Glomerular endothelial cell (primary cell): ENCODE data around the gene KCNC1. TPM values are rescaled to one million over a fixed set of nuclear protein-coding genes. Genes with fewer than 3 reads are reported as not detected.

Experiments
- DNase-seq: peaks from one replicate; pipeline ENCODE4 v3.0.0-alpha.2; 2011; ENCODE audit warnings: low read depth, low spot score; ENCODE audit errors: extremely low read depth
- total RNA-seq: library from RNA; depleted of rRNA; stranded (reverse); fragments of >200 nt; gene quantifications from 2 replicates; pipeline ENCODE4 v1.2.3, GENCODE V29; 2015

Gene KCNC1
- total RNA-seq, result not detected in 2 replicates

GRCh38 chr11:17734418-17734911 lies at the start of gene KCNC1:
Gene KCNC1, plus strand, starts transcription at chr11:17734781. Its CDS starts 1,222 bp downstream, at chr11:17736003.
- no peak for DNase-seq

DNA sequence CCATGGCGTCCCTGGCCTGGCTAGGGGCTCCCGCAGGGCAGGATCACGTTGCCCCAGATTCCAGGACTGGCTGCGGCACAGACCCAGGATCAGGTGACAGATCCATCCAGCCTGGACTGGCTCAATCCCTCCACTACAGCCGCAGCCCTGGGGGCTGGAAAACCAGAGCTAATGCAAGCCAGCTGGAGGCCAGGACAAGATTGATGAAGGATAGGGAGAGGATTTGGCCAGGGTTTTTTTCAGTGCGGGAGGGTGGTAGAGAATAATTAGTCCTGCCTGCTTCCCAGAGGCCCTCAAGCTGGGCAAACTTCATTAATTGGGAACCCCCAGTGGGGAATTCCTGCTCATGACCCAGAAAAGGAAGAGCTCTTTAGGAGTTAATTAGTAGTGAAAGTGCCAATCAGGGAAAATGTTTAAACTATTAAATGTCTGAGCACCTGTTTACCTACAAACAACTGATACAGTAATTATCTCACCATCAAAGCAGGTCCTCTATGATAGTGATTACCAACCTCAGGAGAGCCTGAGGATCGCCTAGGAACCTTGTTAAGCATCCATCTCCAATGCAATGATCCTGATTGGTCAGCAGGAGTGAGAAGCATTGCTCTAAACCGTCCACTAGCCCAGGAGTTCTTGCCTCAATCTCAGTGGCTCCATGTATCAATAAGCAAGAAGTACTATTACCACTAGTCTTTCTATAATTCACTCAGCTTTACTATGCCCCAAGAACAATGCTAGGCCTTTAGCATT lies 48.2 kb upstream of the KCNC1 start:
- DNase-seq, result no peak

DNA sequence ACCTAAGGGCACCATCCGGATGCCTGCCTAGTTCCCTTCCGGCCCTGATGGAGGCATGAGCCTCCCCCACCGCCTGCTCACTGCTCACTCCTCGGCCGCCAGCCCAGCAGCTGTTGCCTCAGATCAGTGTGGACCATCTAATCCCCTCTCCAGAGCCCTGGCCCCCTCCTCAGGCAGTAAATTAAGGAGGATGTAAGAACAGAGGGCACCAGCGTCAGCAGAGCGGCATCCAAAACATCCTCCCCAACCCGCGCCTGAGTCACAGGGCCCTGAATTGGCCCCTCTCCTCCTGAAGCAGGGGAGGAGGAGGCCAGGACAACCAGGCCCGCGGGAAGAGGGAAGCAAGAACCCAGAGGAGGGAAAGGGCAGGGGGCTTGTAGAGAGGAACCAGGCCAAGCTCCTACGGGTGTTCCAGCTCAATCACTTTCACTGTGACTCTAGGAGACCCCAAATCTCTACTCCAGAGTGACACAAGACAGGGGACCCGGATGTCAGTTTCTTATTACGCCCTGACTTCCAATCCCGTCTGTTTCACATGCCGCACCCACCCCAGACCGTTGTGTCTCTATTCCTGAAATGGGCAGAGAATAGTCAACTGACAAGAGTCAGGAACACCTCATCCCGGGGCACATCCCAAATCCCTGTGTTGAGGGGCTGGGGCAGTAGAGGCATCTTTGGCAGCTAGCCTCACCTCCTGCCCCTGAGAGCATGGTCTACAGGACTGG lies 46.5 kb upstream of the KCNC1 start:
- no peak for DNase-seq

- no peak for DNase-seq
Measured at GRCh38 chr11:17691550-17691949, 43.0 kb upstream of the KCNC1 start.

- DNase-seq, result no peak
Measured at GRCh38 chr11:17691976-17692375, 42.6 kb upstream of the KCNC1 start.

DNA sequence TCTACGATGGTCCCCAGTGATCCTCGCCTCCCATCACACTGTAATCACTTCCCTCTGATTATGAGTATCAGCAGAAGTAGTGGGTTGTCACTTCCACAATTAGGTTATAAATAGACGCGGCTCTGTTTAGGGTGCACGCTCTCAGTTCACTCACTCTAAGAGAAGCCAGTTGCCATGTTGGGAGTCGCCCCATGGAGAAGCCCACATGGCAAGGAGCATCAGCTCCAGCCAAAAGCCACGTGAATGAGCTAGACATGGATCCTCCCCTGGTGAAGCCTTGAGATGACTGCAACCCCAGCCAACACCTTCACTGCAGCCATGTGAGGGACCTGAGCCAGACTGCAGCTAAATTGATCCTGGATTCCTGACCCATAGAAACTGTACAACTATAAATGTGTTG lies 41.6 kb upstream of the KCNC1 start:
- no peak for DNase-seq

DNA sequence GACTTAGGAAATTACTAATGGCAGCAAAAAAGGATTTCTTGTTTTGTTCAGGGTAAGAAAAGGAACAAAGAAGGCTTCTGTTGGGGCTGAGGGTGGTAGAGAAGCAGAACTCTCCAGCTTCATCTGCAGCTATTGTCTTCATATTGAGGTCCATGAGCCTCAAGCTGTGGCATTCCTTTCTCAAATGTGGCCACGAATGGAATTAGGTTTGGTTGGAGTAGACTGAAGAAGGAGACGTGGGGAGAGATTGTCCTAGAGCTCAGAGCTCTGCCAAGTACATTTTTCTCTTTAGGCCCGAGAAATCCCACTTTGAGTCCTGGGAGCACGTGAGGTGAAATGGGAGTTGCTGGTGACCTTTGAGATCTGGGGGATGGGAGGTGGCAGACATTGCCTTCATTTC lies 41.0 kb upstream of the KCNC1 start:
- no peak for DNase-seq

GRCh38 chr11:17694494-17695110 lies 40.0 kb upstream of the KCNC1 start:
- no peak for DNase-seq

DNA sequence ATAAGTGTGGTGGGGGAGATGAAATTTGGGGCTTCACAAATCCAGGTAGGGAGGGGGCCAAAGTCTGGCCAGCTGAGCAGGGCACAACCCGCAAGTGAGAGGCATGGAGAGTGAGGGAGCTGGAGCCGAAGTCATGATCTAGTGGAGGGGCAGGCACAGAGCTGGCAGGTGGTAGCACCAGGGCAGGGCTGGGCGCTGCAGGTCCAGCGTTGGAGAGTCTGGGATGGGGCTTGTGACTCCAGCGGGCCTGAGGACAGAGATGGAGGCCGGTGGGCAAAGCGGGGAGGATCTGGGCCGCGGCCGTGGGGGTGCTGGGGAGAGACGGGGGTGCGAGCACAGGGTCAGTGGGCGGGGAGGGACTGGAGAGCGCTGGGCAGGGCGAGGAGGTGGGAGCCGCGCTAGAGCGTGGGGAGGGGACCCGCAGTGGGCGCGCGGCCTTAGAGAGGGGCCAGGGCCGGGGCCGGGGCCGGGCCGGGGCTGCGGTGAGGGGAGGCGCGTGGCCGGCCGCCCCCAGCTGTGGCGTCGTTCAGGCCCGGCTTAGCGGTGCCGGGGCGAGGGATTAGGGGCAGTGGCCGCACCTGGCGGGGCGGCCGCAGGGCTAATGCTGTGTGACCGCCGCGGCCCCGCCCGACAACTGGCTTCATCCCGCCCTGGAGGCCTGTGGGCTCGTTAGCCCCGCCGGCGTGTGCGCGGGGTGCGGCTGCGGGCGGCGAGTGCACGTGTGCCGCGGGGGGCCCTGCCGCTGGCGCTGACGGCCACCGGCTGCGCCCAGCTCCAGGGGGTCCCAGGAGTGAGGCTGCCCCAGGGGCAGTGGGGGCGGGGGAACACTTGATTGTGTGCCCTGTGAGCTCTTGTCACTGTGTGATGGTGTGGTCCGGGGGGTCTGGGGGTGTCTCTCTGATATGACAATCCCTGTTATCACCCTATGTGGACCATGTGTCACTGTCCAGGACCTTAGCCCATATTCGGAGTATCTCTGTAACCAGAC lies 38.8 kb upstream of the KCNC1 start:
- DNase-seq, result no peak

DNA sequence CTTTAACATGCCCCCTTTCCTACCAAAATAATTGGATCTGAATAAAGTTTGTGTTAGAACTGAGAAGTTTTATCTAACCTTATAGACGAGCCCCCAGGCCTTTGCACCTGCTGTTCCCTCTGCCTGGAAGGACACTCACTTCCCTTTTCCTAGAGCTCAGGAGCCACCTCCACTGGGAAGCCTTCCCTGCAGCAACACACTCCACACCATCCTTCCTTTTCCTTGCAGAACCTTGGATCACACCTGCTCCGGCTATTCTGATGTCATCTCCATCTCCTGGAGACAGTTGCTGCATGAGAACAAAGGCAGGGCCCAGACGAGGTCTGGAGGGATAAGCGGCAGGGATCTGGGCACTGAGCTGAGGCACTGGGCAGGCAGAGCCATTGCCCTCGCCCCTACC lies 37.8 kb upstream of the KCNC1 start:
- no peak for DNase-seq

DNA sequence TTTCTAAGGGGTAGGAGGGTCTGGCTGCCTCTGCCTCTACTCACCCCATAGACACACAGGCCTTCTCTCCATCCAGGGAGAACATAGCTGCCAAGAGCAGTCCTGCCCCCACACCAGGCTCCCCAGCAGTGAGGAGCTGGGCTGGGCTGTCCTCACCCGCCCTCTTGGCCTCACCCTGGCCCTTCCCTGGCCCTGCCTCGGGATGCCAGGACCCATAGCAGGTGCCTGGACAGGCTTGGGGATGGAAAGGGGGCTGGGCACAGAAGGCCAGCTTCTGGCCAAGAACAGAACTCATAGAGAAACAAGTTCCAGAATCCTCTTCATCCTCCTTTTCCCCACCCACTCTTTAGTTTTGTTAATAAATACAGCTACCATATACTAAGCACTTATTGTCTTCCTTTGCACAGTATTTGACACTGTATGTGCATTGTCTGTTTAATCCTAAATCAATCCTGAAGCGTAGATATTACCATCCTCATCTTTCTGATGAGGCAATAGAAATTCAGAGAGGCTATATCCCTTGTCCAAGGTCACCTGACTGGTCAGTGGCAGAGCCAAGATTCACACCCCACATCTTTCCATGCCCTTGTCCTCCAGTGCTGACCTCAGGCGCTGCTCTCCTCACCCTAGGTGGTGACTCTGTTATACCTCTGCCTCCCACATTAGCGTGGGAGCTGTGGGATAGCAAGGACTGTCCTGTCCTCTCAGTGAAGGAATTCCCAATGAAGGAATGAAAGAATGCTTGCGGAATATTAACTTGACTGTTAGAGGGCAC lies 37.2 kb upstream of the KCNC1 start:
- DNase-seq, result no peak

GRCh38 chr11:17699147-17700114 lies 35.1 kb upstream of the KCNC1 start:
- no peak for DNase-seq

GRCh38 chr11:17700991-17701390 lies 33.6 kb upstream of the KCNC1 start:
- no peak for DNase-seq

GRCh38 chr11:17702876-17703275 lies 31.7 kb upstream of the KCNC1 start:
- DNase-seq, result no peak

GRCh38 chr11:17703951-17704350 lies 30.6 kb upstream of the KCNC1 start:
- DNase-seq, result no peak

GRCh38 chr11:17707830-17708229 lies 26.8 kb upstream of the KCNC1 start:
- DNase-seq, result no peak

- DNase-seq, result no peak
Measured at GRCh38 chr11:17711836-17712235, 22.7 kb upstream of the KCNC1 start.

GRCh38 chr11:17713851-17714250 lies 20.7 kb upstream of the KCNC1 start:
- DNase-seq, result no peak
